ENCODE results near the gene INSC.

GRCh38 chr11:15208378-15209222, 93.9 kb downstream of the INSC start:
- TF ChIP-seq CTCF (conservative IDR thresholded peaks at IDR 0.05; ENCODE audit: low read depth, low read length): peak; percentile 78
- no peak for TF ChIP-seq EZH2 (IDR thresholded peaks at IDR 0.05; ENCODE audit: low read length, unreplicated experiment)
- no peak for TF ChIP-seq EZH2phosphoT487 (IDR thresholded peaks at IDR 0.05; ENCODE audit: borderline replicate concordance, low read length)
